ENCODE data around the gene HSF2BP. TPM values are rescaled to one million over a fixed set of nuclear protein-coding genes. Genes with fewer than 3 reads are reported as not detected.
"Not testable (repeated sequence)": the region's sequence is repeated elsewhere in the genome, so short reads cannot be mapped to it uniquely, and the experiment has no call there.

HSF2BP gene
- total RNA-seq, 1 donor from 2014 or later: 1.0 TPM

GRCh38 chr21:43702785-43703034 lies 43.4 kb upstream of the HSF2BP start:
- H3K27ac Mint-ChIP-seq (ENCODE audit: unreplicated experiment): no peak overlapping the region
- H3K36me3 Mint-ChIP-seq (ENCODE audit: unreplicated experiment): peaks cover 1% of the 10 kb centered on the region
- no peak for DNase-seq
- TF ChIP-seq CTCF (IDR thresholded peaks at IDR 0.05; ENCODE audit: partially characterized antibody, unreplicated experiment): no peak
- no peaks in the 10 kb centered on the region for H3K27me3 Mint-ChIP-seq (ENCODE audit: unreplicated experiment)
- H3K4me3 Mint-ChIP-seq (ENCODE audit: unreplicated experiment): no peak overlapping the region
- peaks cover 10% of the 10 kb centered on the region for H3K4me1 Mint-ChIP-seq (ENCODE audit: low read depth, unreplicated experiment)
- H3K9me3 Mint-ChIP-seq (ENCODE audit: unreplicated experiment): peaks cover 3% of the 10 kb centered on the region

GRCh38 chr21:43701936-43702784 lies 42.9 kb upstream of the HSF2BP start:
- no peak overlapping the region for H3K4me3 Mint-ChIP-seq (ENCODE audit: unreplicated experiment)

GRCh38 chr21:43699933-43700599 lies 40.8 kb upstream of the HSF2BP start:
- TF ChIP-seq CTCF (IDR thresholded peaks at IDR 0.05; ENCODE audit: partially characterized antibody, unreplicated experiment): no peak
- peaks cover 3% of the 10 kb centered on the region for H3K9me3 Mint-ChIP-seq (ENCODE audit: unreplicated experiment)
- H3K27me3 Mint-ChIP-seq (ENCODE audit: unreplicated experiment): no peaks in the 10 kb centered on the region
- H3K27ac Mint-ChIP-seq (ENCODE audit: unreplicated experiment): no peak overlapping the region
- H3K36me3 Mint-ChIP-seq (ENCODE audit: unreplicated experiment): peaks cover 4% of the 10 kb centered on the region
- no peak overlapping the region for H3K4me3 Mint-ChIP-seq (ENCODE audit: unreplicated experiment)
- peaks cover 10% of the 10 kb centered on the region for H3K4me1 Mint-ChIP-seq (ENCODE audit: low read depth, unreplicated experiment)
- DNase-seq: no peak

More at GRCh38 chr21:43701936-43702784, 42.9 kb upstream of the HSF2BP start:
- H3K4me1 Mint-ChIP-seq (ENCODE audit: low read depth, unreplicated experiment): peaks cover 10% of the 10 kb centered on the region
- H3K9me3 Mint-ChIP-seq (ENCODE audit: unreplicated experiment): peaks cover 3% of the 10 kb centered on the region
- no peak for TF ChIP-seq CTCF (IDR thresholded peaks at IDR 0.05; ENCODE audit: partially characterized antibody, unreplicated experiment)
- no peak for DNase-seq
- peaks cover 4% of the 10 kb centered on the region for H3K36me3 Mint-ChIP-seq (ENCODE audit: unreplicated experiment)
- no peaks in the 10 kb centered on the region for H3K27me3 Mint-ChIP-seq (ENCODE audit: unreplicated experiment)
- no peak overlapping the region for H3K27ac Mint-ChIP-seq (ENCODE audit: unreplicated experiment)

- not testable (repeated sequence) for DNase-seq; H3K27me3 Mint-ChIP-seq (ENCODE audit: unreplicated experiment); H3K4me3 Mint-ChIP-seq (ENCODE audit: unreplicated experiment); H3K36me3 Mint-ChIP-seq (ENCODE audit: unreplicated experiment); H3K27ac Mint-ChIP-seq (ENCODE audit: unreplicated experiment); H3K4me1 Mint-ChIP-seq (ENCODE audit: low read depth, unreplicated experiment); H3K9me3 Mint-ChIP-seq (ENCODE audit: unreplicated experiment)
These were observed 40.1 kb upstream of the HSF2BP start for GRCh38 chr21:43699492-43699777.

GRCh38 chr21:43697758-43698643 lies 38.7 kb upstream of the HSF2BP start:
- Mint-ChIP-seq H3K9me3 (ENCODE audit: unreplicated experiment) (peaks cover 3% of the 10 kb centered on the region), H3K36me3 (ENCODE audit: unreplicated experiment) (peaks cover 4% of the 10 kb centered on the region), H3K27me3 (ENCODE audit: unreplicated experiment) (no peaks in the 10 kb centered on the region), H3K4me1 (ENCODE audit: low read depth, unreplicated experiment) (peaks cover 13% of the 10 kb centered on the region), H3K4me3 (ENCODE audit: unreplicated experiment) (no peak overlapping the region), H3K27ac (ENCODE audit: unreplicated experiment) (no peak overlapping the region)
- TF ChIP-seq CTCF (IDR thresholded peaks at IDR 0.05; ENCODE audit: partially characterized antibody, unreplicated experiment): no peak
- no peak for DNase-seq
